ENCODE results near the gene NFAM1. TPM values are rescaled to one million over a fixed set of nuclear protein-coding genes. Genes with fewer than 3 reads are reported as not detected.

NFAM1 gene
- total RNA-seq, 4 donors from 2014 or later: 0.70 to 3.1 (median 0.97) TPM

GRCh38 chr22:42444077-42444904 lies 12.1 kb upstream of the NFAM1 start:
- Histone ChIP-seq H3K4me1 (peaks cover 25% of the 10 kb centered on the region), H3K27me3 (no peaks in the 10 kb centered on the region), H3K27ac (peak overlapping the region; percentile 25), H3K9me3 (no peaks in the 10 kb centered on the region), H3K4me3 (peak overlapping the region; percentile 43), H3K36me3 (no peaks in the 10 kb centered on the region)
- no peak for TF ChIP-seq EP300 (IDR thresholded peaks at IDR 0.05)
- peak in 2 of 3 donors; percentile 3 to 28 for TF ChIP-seq POLR2AphosphoS5 (IDR thresholded peaks at IDR 0.05)
- TF ChIP-seq POLR2A (IDR thresholded peaks at IDR 0.05): no peak
- peak; percentile 59 to 68 for TF ChIP-seq CTCF (IDR thresholded peaks at IDR 0.05)
- peak; percentile 91 to 93 for DNase-seq (ENCODE audit: low spot score in 2 of 2)
- WGBS: under 1% methylated on average over 18 of the region's 28 CpGs

- WGBS: 23% methylated on average over 2 of the region's 6 CpGs
- no peak for DNase-seq (ENCODE audit: low spot score in 2 of 2)
These were observed 11.3 kb upstream of the NFAM1 start for GRCh38 chr22:42443240-42444076.

GRCh38 chr22:42442748-42443147 lies 10.5 kb upstream of the NFAM1 start:
- Histone ChIP-seq H3K27me3 (no peaks in the 10 kb centered on the region), H3K4me1 (peaks cover 34% of the 10 kb centered on the region), H3K4me3 (no peak overlapping the region), H3K36me3 (no peaks in the 10 kb centered on the region), H3K27ac (no peak overlapping the region), H3K9me3 (no peaks in the 10 kb centered on the region)
- WGBS: 79% methylated on average over 4 of the region's 4 CpGs
- TF ChIP-seq CTCF (IDR thresholded peaks at IDR 0.05) (no peak), POLR2AphosphoS5 (IDR thresholded peaks at IDR 0.05) (no peak), EP300 (IDR thresholded peaks at IDR 0.05) (no peak), POLR2A (IDR thresholded peaks at IDR 0.05) (no peak)
- no peak for DNase-seq (ENCODE audit: low spot score in 2 of 2)

More at GRCh38 chr22:42443240-42444076, 11.3 kb upstream of the NFAM1 start:
- Histone ChIP-seq H3K4me1 (peaks cover 27% of the 10 kb centered on the region), H3K9me3 (no peaks in the 10 kb centered on the region), H3K27ac (peak overlapping the region; percentile 25), H3K4me3 (peak overlapping the region; percentile 43), H3K36me3 (no peaks in the 10 kb centered on the region), H3K27me3 (no peaks in the 10 kb centered on the region)
- TF ChIP-seq CTCF (IDR thresholded peaks at IDR 0.05) (no peak), POLR2AphosphoS5 (IDR thresholded peaks at IDR 0.05) (no peak), EP300 (IDR thresholded peaks at IDR 0.05) (no peak), POLR2A (IDR thresholded peaks at IDR 0.05) (no peak)

- TF ChIP-seq CTCF (IDR thresholded peaks at IDR 0.05) (no peak), POLR2AphosphoS5 (IDR thresholded peaks at IDR 0.05) (no peak), EP300 (IDR thresholded peaks at IDR 0.05) (no peak), POLR2A (IDR thresholded peaks at IDR 0.05) (no peak)
- H3K27me3 ChIP-seq: no peaks in the 10 kb centered on the region
- DNase-seq (ENCODE audit: low spot score in 2 of 2): no peak
- no peaks in the 10 kb centered on the region for H3K36me3 ChIP-seq
- peaks cover 50% of the 10 kb centered on the region for H3K4me1 ChIP-seq
- no peaks in the 10 kb centered on the region for H3K9me3 ChIP-seq
- H3K27ac ChIP-seq: no peak overlapping the region
- H3K4me3 ChIP-seq: no peak overlapping the region
- WGBS: 81% methylated on average over 15 of the region's 15 CpGs
These were observed 8.5 kb upstream of the NFAM1 start for GRCh38 chr22:42440728-42441127.
